NCI-H2227 treated with DMSO at 0.1 percent for 48 hours (cell line): ENCODE measurements around the gene ANXA3.
"Not testable (repeated sequence)": the region's sequence is repeated elsewhere in the genome, so short reads cannot be mapped to it uniquely, and the experiment has no call there.

ENCODE experiments used
- DNase-seq: peaks from one replicate; lab custom pipeline; 2025; lab: John Stamatoyannopoulos, UW

ANXA3 gene

GRCh38 chr4:78551420-78552351 is at the start of gene ANXA3:
Gene ANXA3, plus strand, starts transcription at chr4:78551770. Its CDS starts 2,704 bp downstream, at chr4:78554474.
- no peak for DNase-seq

GRCh38 chr4:78506260-78506659 is 45.3 kb upstream of the ANXA3 start:
- not testable (repeated sequence) for DNase-seq

GRCh38 chr4:78509043-78509442 is 42.5 kb upstream of the ANXA3 start:
- no peak for DNase-seq

DNA sequence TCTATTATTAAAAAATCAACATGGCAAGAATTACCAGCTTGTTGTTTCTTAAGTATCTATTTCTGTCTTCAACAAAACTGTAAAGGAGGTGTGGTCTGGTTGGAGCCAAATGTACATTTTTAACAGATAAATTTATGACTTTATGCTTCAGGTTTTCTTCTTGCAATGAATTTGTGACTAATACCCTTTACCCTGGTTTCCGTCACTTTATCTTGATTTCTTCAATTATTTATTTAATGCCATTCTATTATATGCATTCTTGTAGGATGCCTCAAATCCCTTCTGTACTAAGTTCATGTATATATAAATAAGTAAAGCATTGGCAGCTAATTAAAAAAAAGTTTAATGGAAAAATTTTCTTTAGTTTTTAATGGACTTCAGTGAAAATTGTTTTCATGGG is 41.5 kb upstream of the ANXA3 start:
- no peak for DNase-seq

GRCh38 chr4:78510681-78511080 is 40.9 kb upstream of the ANXA3 start:
- no peak for DNase-seq

DNA sequence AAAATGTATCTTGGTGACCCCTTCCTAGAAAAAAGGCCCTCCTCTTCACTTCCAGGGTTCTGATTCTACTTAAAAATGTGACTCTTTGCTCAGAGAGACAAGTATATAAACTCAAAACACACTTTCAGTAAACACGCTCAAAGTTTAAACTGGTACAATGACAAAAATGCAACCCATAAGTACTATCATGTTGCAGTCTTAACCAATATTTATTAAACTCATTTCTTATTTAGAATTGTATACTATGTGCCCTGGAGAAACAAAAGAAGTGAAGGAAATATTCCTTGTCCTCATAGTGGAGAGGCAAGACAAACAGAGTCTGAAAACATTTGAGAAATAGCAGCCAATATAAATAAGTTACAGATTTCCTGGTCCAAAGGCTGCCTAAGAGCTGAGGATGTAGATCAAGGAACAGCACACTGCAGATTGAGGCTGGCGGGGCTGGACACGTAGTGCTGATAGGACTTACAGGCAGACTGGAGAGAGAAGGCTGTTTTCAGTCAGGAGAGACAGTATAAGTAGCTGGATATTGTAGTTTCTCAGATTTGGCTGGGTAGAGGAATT is 39.1 kb upstream of the ANXA3 start:
- DNase-seq = no peak

GRCh38 chr4:78513411-78513975 is 38.1 kb upstream of the ANXA3 start:
- no peak for DNase-seq

DNA sequence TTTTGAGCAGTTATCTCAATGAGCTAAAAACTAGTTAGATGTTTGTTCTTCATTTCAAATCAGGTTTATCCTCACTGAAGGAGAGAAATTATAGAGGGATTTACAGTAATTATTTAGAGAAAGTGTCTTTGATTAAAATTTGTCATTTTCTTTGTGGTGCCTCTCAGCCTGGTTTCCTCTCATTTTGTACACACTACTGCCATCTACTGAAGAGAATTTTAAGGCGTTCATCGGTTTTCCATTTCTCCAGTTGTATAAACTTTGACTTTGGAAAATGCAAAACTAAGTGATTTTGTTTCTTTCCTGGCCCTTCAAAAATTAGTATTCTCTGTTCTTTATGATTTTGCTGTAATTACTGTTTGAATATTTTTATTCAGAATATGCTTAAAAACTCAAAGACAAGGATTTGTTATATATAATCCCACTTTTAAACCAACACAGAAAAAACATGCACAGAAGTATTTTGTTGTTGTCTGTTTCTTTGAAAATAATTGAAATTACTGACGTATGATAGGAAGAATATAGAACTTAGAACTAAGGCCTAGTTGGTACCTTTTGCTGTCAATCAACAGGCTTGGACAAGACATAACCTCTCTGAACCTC is 34.4 kb upstream of the ANXA3 start:
- DNase-seq = no peak

GRCh38 chr4:78518561-78518960 is 33.0 kb upstream of the ANXA3 start:
- no peak for DNase-seq

DNA sequence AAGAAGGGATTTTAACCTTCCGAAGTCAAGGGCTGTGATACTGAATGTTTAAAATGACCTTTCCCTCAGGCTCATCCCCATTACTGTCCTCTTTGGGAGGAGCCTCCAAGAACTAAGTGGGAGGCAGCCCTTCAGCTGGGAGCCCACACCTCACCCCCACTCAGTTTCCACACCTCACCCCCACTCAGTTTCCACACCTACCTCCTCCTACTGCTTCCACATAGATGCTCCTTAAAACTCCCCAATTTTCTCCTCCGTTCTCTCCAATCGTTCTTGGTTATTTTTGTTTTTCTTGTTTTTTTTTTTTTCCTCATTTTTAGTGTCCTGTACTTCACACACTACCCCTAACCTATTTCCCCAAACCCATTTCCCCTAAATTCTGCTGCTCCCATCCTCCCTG is 31.6 kb upstream of the ANXA3 start:
- no peak for DNase-seq

DNA sequence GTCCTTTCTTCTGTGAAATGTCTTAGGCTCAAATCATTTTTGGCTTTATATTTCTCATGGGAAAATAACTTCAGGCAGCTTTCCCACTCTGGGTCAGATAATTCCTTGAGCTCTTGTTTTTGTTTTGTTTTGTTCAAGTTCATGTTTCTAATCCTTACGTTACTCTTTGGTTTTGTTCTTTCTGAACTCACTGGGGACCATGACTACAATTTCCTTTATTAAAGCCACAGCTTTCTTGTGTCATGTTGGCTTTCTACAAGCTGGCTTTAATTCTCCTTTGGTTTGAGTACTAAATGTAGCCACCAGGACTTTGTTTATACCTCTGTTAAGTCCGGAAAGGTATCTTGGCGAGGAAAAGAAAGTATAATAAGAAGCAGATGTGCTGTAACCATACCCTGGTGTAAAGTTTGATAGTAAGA is 30.8 kb upstream of the ANXA3 start:
- no peak for DNase-seq

- no peak for DNase-seq
Measured at GRCh38 chr4:78524009-78524408, 27.6 kb upstream of the ANXA3 start.

DNA sequence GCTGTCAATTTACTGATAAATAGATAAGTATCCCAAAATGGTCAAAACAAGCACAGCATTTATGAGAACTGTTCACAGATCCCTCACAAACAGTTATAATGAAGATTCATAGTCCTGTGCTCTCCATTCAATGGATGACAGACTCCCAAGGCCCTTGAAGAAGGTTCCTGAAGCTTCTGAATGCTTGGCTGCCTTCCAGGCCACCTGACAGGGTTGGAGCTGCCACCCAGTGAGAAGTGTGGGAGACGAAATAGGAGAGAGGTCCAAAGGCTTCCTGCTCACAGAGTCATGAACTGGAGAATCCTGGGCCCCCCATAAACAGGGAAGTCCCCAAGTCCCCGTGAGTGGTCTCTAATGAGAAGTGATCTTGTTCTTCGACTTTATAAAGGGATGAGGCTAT is 26.0 kb upstream of the ANXA3 start:
- no peak for DNase-seq

- DNase-seq = no peak
Measured at GRCh38 chr4:78527103-78527502, 24.5 kb upstream of the ANXA3 start.

DNA sequence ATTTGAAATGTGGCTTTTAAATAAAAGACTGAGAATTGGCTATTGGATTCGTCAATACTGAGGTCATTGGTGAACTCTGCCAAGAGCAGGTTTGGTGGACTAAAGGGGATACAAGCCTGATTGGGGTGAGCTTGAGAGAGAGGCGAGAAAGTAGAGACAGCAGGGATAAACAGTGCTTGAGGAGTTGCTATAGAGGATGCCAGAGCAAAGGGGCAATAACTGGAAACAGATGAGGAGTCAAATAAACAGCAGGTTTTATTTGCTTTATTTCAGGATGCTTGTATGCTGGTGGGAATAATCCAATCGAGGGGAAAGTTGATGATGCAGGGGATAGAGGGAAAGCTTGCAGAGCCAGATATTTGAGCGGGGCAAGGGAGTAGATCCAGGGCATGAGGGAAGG is 24.0 kb upstream of the ANXA3 start:
- DNase-seq = no peak

DNA sequence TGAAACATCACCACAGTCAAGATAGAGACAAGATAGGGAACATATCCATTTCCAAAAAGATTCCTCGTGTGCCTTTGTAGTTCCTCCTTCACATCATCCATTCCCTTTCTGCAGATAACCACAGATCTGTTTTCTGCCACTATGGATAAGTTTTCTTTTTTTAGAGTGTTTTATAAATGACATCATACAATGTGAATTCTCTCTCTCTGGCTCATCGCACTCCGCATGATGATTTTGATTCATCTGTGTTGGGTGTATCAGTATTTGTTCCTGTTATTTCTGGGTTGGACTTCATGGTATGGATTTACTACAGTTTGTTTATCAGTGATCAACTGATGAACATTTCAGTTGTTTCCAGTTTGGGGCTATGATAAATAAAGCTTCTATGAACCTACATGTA is 23.2 kb upstream of the ANXA3 start:
- no peak for DNase-seq

DNA sequence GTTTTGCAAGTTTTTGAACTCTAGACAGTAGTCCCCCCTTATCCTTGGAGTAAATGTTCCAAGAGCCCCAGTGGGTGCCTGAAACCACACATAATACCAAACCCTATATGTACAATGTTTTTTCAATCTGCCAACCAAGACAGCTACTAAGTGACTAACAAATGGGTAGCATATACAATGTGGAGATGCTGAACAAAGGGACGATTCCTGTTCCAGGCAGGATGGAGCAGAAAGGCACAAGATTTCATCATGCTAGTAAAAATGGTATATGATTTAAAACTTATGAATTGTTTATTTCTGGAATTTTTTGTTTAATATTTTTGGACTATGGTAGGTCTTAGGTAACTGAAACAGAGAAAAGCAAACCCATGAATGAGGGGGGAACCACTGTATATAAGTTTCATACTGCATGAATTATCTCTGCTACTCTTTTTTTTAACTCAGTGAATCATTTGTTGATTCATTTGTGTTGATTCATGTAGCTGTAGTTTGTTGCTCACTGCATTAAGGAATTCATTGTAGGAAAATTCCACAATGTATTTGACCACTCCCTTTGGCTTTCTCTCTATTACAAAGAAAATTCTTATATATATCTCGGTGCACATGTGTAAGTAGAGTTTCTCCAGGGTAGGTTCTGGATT is 21.9 kb upstream of the ANXA3 start:
- no peak for DNase-seq

DNA sequence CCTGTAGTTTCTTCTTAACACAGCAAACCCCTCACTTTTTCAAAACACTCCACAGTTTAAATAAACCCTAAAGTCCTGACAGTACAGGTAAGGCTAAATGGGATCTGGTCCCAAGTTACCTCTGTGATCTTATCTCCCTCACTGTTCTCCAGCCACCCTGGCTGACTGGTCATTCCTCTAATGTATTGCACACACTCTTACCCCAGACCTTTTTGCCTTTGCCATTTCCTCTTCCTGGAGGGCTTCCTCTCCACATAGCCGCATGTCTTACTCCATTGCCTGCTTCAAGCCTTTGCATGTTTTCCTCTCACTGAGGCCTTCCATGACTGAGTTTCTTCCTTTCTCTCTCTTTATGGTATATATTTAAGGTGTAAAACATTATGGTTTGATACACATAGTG is 19.5 kb upstream of the ANXA3 start:
- no peak for DNase-seq

DNA sequence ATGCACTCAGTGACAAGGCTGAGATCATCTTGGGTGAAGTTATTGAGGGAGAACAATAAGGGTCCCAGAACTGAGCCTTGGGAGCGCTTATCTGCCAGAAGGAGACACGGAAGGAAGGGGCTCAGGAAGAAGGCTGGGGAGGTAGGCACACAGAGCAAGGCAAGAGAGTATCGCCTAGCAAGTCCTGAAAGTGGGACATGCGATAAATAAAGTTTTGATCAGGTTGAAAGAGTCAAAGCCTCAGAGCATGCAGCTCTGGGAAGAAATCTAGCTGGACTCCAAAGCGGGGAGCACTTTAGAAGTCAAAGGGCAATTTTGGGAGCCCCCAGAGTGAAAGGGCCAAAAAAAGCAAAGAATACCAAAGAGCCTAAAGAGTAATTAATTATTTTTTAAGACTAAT is 17.7 kb upstream of the ANXA3 start:
- DNase-seq = no peak

GRCh38 chr4:78534286-78534955 is 17.1 kb upstream of the ANXA3 start:
- no peak for DNase-seq

DNA sequence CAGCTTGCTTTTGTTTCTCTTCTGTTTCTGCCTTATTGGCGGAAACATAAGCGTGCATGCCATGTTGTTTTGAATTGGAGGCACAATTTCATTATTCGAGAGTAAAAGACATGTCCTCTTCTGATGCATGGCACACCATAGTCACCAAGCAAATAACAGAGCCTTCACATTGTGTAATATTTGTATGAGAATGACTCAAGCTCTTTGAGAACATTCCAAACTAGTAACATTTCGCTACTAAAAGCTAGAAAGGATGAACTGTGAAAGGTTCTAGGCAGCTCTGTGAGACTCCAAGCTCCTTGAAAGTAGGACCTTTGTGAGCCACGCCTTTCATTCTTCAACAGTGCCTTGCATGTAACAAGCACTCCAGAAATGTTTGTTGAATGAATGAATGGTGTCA is 9.2 kb upstream of the ANXA3 start:
- DNase-seq = no peak
